CD4-positive, alpha-beta memory T cell (primary cell): Measurements from ENCODE around the gene TRERF1. TPM values are rescaled to one million over a fixed set of nuclear protein-coding genes. Genes with fewer than 3 reads are reported as not detected.

ENCODE experiments used
- CTCF ChIA-PET: fragments of 350-600 bp; sonication (Branson Sonifier 250); formaldehyde crosslinking; loops from one replicate; lab custom pipeline; 2021; ENCODE audit warnings: inconsistent platforms; ENCODE audit not compliant: partially characterized antibody; lab: Charles Lee
- POLR2A ChIA-PET: fragments of 350-600 bp; sonication (Branson Sonifier 250); formaldehyde crosslinking; loops from one replicate; lab custom pipeline; 2021; ENCODE audit not compliant: partially characterized antibody; lab: Charles Lee
- DNase-seq, 5 donors: peaks; one replicate each; pipeline versions ENCODE4 v3.0.0 to v3.0.0-alpha.2; 2020 to 2022; ENCODE audit warnings: mixed read lengths in 1 of 5
- H3K27ac ChIP-seq: one replicate; pipeline ENCODE4 v1.7.0; 2013; ENCODE audit warnings: low read depth, low read length
- H3K27me3 ChIP-seq: 2 replicates; pipeline ENCODE4 v1.7.0; 2013; ENCODE audit warnings: mild to moderate bottlenecking, low read length, moderate library complexity; ENCODE audit not compliant: insufficient read depth
- H3K36me3 ChIP-seq: 2 replicates; pipeline ENCODE4 v1.7.0; 2013; ENCODE audit warnings: mild to moderate bottlenecking, low read length, moderate library complexity; ENCODE audit not compliant: insufficient read depth
- H3K4me1 ChIP-seq: 2 replicates; pipeline ENCODE4 v1.7.0; 2013; ENCODE audit warnings: mild to moderate bottlenecking, low read length, moderate library complexity; ENCODE audit not compliant: insufficient read depth
- H3K4me3 ChIP-seq, 2 donors: one replicate each; pipeline ENCODE4 v1.7.0; 2013; ENCODE audit warnings: low read length in 2 of 2, mild to moderate bottlenecking in 1 of 2
- H3K9me3 ChIP-seq, 2 donors: one replicate each; pipeline ENCODE4 v1.7.0; 2013; ENCODE audit warnings: low read length in 2 of 2, control low read depth in 1 of 2; ENCODE audit not compliant: control insufficient read depth in 1 of 2
- H3K27ac Mint-ChIP-seq, 7 donors: one replicate each; pipeline ENCODE4 v1.8.0; 2020 to 2021; ENCODE audit warnings: mixed read lengths in 7 of 7, mild to moderate bottlenecking in 6 of 7, inconsistent platforms in 3 of 7, moderate library complexity in 3 of 7
- H3K27me3 Mint-ChIP-seq, 2 donors: one replicate each; pipeline ENCODE4 v1.8.0; 2020 to 2021; ENCODE audit warnings: mixed read lengths in 2 of 2
- H3K36me3 Mint-ChIP-seq, 2 donors: one replicate each; pipeline ENCODE4 v1.8.0; 2020 to 2021; ENCODE audit warnings: mixed read lengths in 2 of 2, inconsistent platforms in 1 of 2, mild to moderate bottlenecking in 1 of 2
- H3K4me1 Mint-ChIP-seq, 4 donors: one replicate each; pipeline ENCODE4 v1.8.0; 2020 to 2021; ENCODE audit warnings: mixed read lengths in 4 of 4, mild to moderate bottlenecking in 1 of 4
- H3K4me3 Mint-ChIP-seq, 8 donors: one replicate each; pipeline ENCODE4 v1.8.0; 2020 to 2021; ENCODE audit warnings: mixed read lengths in 8 of 8, mild to moderate bottlenecking in 7 of 8, moderate library complexity in 6 of 8, inconsistent platforms in 3 of 8
- H3K9me3 Mint-ChIP-seq, 8 donors: one replicate each; pipeline ENCODE4 v1.8.0; 2020 to 2021; ENCODE audit warnings: mixed read lengths in 8 of 8, mild to moderate bottlenecking in 5 of 8, inconsistent platforms in 3 of 8, moderate library complexity in 1 of 8
- intact Hi-C: fragments of 100-400 bp; cut with micrococcal nuclease; formaldehyde crosslinking; loops from one replicate; pipeline ENCODE4 v1.15.1; 2023
- polyA plus RNA-seq, 2 donors: library from polyadenylated mRNA; unstranded; fragments of 300-500 nt; fragmentation: Illumina TruSeq; gene quantifications; one replicate each; pipeline ENCODE4 v1.2.3, GENCODE V29; 2021
- total RNA-seq, 2 experiments: library from RNA; stranded (reverse); gene quantifications; one replicate each; pipeline ENCODE4 v1.2.3, GENCODE V29; 2021

The TRERF1 gene
- total and polyA plus RNA-seq, 4 experiments from 2014 or later: 1.1 to 28.3 (median 17.4) TPM

- no peak for DNase-seq
- no peaks in the 10 kb centered on the region for H3K9me3 ChIP-seq
- Mint-ChIP-seq H3K9me3 (peaks cover 0 to 19% (median 16%) of the 10 kb centered on the region in 8 donors), H3K4me3 (peak overlapping the region in 1 of 8 donors; percentile 38), H3K4me1 (peaks cover 24 to 58% (median 32%) of the 10 kb centered on the region in 4 donors), H3K36me3 (peaks cover 37 to 50% of the 10 kb centered on the region in 2 donors), H3K27ac (peak overlapping the region in 2 of 7 donors; percentile 35 to 56), H3K27me3 (no peaks in the 10 kb centered on the region)
- no peak overlapping the region for H3K27ac ChIP-seq
- POLR2A ChIA-PET: interaction anchor here (1.2 kb wide), 1 partner anchor 17 kb away, joined by 3 read pairs; no protein-coding TSS in a partner anchor
- intact Hi-C loops: no loop called here
- no peaks in the 10 kb centered on the region for H3K27me3 ChIP-seq
- no peaks in the 10 kb centered on the region for H3K36me3 ChIP-seq
- H3K4me3 ChIP-seq: no peak overlapping the region
- CTCF ChIA-PET: no interaction called here
- peaks cover 39% of the 10 kb centered on the region for H3K4me1 ChIP-seq
Observed at GRCh38 chr6:42434237-42434636, 17.5 kb downstream of the TRERF1 start.

- Histone ChIP-seq H3K27ac (no peak overlapping the region), H3K4me1 (peaks cover 41% of the 10 kb centered on the region), H3K27me3 (no peaks in the 10 kb centered on the region), H3K9me3 (no peaks in the 10 kb centered on the region), H3K4me3 (no peak overlapping the region), H3K36me3 (no peaks in the 10 kb centered on the region)
- no peak overlapping the region for H3K4me3 Mint-ChIP-seq
- no peak for DNase-seq
- intact Hi-C loops: no loop called here
- ChIA-PET CTCF (interaction anchor here (1.7 to 2.2 kb wide), 2 partner anchors 9 to 114 kb away, joined by 6 to 9 read pairs; no protein-coding TSS in a partner anchor), POLR2A (interaction anchor here (1.0 to 7.1 kb wide), 3 partner anchors 8 to 134 kb away, joined by 3 to 112 read pairs (median 12); partner anchors contain the start of gene TRERF1)
- H3K27ac Mint-ChIP-seq: peak overlapping the region in 2 of 7 donors; percentile 25 to 63
- H3K4me1 Mint-ChIP-seq: peaks cover 30 to 58% (median 33%) of the 10 kb centered on the region in 4 donors
- peaks cover 0 to 19% (median 16%) of the 10 kb centered on the region in 8 donors for H3K9me3 Mint-ChIP-seq
- no peaks in the 10 kb centered on the region for H3K27me3 Mint-ChIP-seq
- peaks cover 31 to 43% of the 10 kb centered on the region in 2 donors for H3K36me3 Mint-ChIP-seq
Observed at GRCh38 chr6:42433409-42433808, 18.3 kb downstream of the TRERF1 start.

- ChIA-PET CTCF (interaction anchor here (1.7 to 2.2 kb wide), 5 partner anchors 9 to 116 kb away, joined by 4 to 9 read pairs (median 5); no protein-coding TSS in a partner anchor), POLR2A (interaction anchor here (0.7 to 7.1 kb wide), 5 partner anchors 8 to 65 kb away, joined by 3 to 112 read pairs (median 12); partner anchors contain the start of gene TRERF1)
- Histone ChIP-seq H3K27me3 (no peaks in the 10 kb centered on the region), H3K9me3 (no peaks in the 10 kb centered on the region), H3K36me3 (no peaks in the 10 kb centered on the region), H3K4me1 (peaks cover 51% of the 10 kb centered on the region), H3K27ac (no peak overlapping the region), H3K4me3 (no peak overlapping the region)
- Mint-ChIP-seq H3K27ac (peak overlapping the region in 3 of 7 donors; percentile 46 to 82 (median 75)), H3K9me3 (peaks cover 0 to 19% (median 16%) of the 10 kb centered on the region in 8 donors), H3K4me3 (peak overlapping the region in 1 of 8 donors; percentile 39), H3K4me1 (peaks cover 34 to 65% (median 40%) of the 10 kb centered on the region in 4 donors), H3K36me3 (peaks cover 27 to 39% of the 10 kb centered on the region in 2 donors), H3K27me3 (no peaks in the 10 kb centered on the region)
- intact Hi-C loops: no loop called here
- no peak for DNase-seq
Observed at GRCh38 chr6:42431877-42432276, 19.8 kb downstream of the TRERF1 start.

- H3K36me3 ChIP-seq: no peaks in the 10 kb centered on the region
- POLR2A ChIA-PET: interaction anchor here (0.7 to 7.1 kb wide), 4 partner anchors 10 to 64 kb away, joined by 3 to 112 read pairs (median 32); partner anchors contain the start of gene TRERF1
Observed at GRCh38 chr6:42431356-42431755, 20.4 kb downstream of the TRERF1 start.

GRCh38 chr6:42429836-42430235 is 21.9 kb downstream of the TRERF1 start:
- CTCF ChIA-PET: interaction anchor here (1.2 to 1.9 kb wide), 3 partner anchors 14 to 109 kb away, joined by 3 to 4 read pairs (median 3); no protein-coding TSS in a partner anchor

More at GRCh38 chr6:42431356-42431755, 20.4 kb downstream of the TRERF1 start:
- H3K9me3 Mint-ChIP-seq: peaks cover 0 to 19% (median 16%) of the 10 kb centered on the region in 8 donors
- CTCF ChIA-PET: interaction anchor here (0.8 to 2.2 kb wide), 6 partner anchors 8 to 116 kb away, joined by 3 to 9 read pairs (median 4); no protein-coding TSS in a partner anchor
- peaks cover 27 to 39% of the 10 kb centered on the region in 2 donors for H3K36me3 Mint-ChIP-seq
- no peaks in the 10 kb centered on the region for H3K27me3 Mint-ChIP-seq
- DNase-seq: no peak
- peak overlapping the region in 3 of 7 donors; percentile 46 to 75 (median 57) for H3K27ac Mint-ChIP-seq
- intact Hi-C loops: no loop called here
- H3K4me1 Mint-ChIP-seq: peaks cover 35 to 66% (median 42%) of the 10 kb centered on the region in 4 donors
- peak overlapping the region in 2 of 8 donors; percentile 31 to 54 for H3K4me3 Mint-ChIP-seq
- no peak overlapping the region for H3K27ac ChIP-seq
- no peaks in the 10 kb centered on the region for H3K9me3 ChIP-seq
- peaks cover 52% of the 10 kb centered on the region for H3K4me1 ChIP-seq
- no peaks in the 10 kb centered on the region for H3K27me3 ChIP-seq
- H3K4me3 ChIP-seq: no peak overlapping the region

GRCh38 chr6:42429042-42429585 is 22.6 kb downstream of the TRERF1 start:
- no peak for DNase-seq
- Mint-ChIP-seq H3K36me3 (peaks cover 18 to 27% of the 10 kb centered on the region in 2 donors), H3K4me3 (peak overlapping the region; percentile 44 to 82 (median 68)), H3K27me3 (no peaks in the 10 kb centered on the region), H3K4me1 (peaks cover 49 to 76% (median 58%) of the 10 kb centered on the region in 4 donors), H3K9me3 (peaks cover 0 to 13% (median 6%) of the 10 kb centered on the region in 8 donors), H3K27ac (peak overlapping the region; percentile 72 to 98 (median 93))
- CTCF ChIA-PET: interaction anchor here (1.0 to 3.1 kb wide), 9 partner anchors 13 to 120 kb away, joined by 3 to 16 read pairs (median 5); no protein-coding TSS in a partner anchor
- no peaks in the 10 kb centered on the region for H3K27me3 ChIP-seq
- intact Hi-C loops: loop anchor here (2.0 to 5.0 kb wide), 2 partner anchors 22 to 42 kb away; partner anchors contain the start of gene TRERF1
- no peaks in the 10 kb centered on the region for H3K9me3 ChIP-seq
- H3K4me1 ChIP-seq: peaks cover 71% of the 10 kb centered on the region
- no peaks in the 10 kb centered on the region for H3K36me3 ChIP-seq
- peak overlapping the region in 1 of 2 donors; percentile 25 for H3K4me3 ChIP-seq
- POLR2A ChIA-PET: interaction anchor here (1.2 to 7.1 kb wide), 9 partner anchors 8 to 62 kb away, joined by 3 to 112 read pairs (median 8); partner anchors contain the start of gene TRERF1
- H3K27ac ChIP-seq: peak overlapping the region; percentile 54

More at GRCh38 chr6:42429836-42430235, 21.9 kb downstream of the TRERF1 start:
- H3K27me3 ChIP-seq: no peaks in the 10 kb centered on the region
- peaks cover 64% of the 10 kb centered on the region for H3K4me1 ChIP-seq
- POLR2A ChIA-PET: interaction anchor here (1.2 to 7.1 kb wide), 6 partner anchors 9 to 41 kb away, joined by 3 to 112 read pairs (median 23); partner anchors contain the start of gene TRERF1
- DNase-seq: no peak
- Mint-ChIP-seq H3K27me3 (no peaks in the 10 kb centered on the region), H3K36me3 (peaks cover 23 to 35% of the 10 kb centered on the region in 2 donors), H3K4me1 (peaks cover 45 to 75% (median 53%) of the 10 kb centered on the region in 4 donors), H3K27ac (peak overlapping the region; percentile 72 to 98 (median 93)), H3K4me3 (peak overlapping the region in 7 of 8 donors; percentile 8 to 82 (median 49)), H3K9me3 (peaks cover 0 to 18% (median 12%) of the 10 kb centered on the region in 8 donors)
- no peaks in the 10 kb centered on the region for H3K36me3 ChIP-seq
- no peak overlapping the region for H3K4me3 ChIP-seq
- no peaks in the 10 kb centered on the region for H3K9me3 ChIP-seq
- H3K27ac ChIP-seq: no peak overlapping the region
- intact Hi-C loops: loop anchor here (2.0 to 5.0 kb wide), 2 partner anchors 21 to 43 kb away; partner anchors contain the start of gene TRERF1
